ENCODE measurements around the gene OR52H1.

GRCh38 chr11:5536482-5536881 lies 11.9 kb downstream of the OR52H1 start:
- TF ChIP-seq EZH2 (IDR thresholded peaks at IDR 0.05; ENCODE audit: low read depth, unreplicated experiment) = no peak
- no peak for TF ChIP-seq CTCF (conservative IDR thresholded peaks at IDR 0.05; ENCODE audit: low read depth in 2 of 2)
- no peak for TF ChIP-seq REST (IDR thresholded peaks at IDR 0.05; ENCODE audit: unreplicated experiment)
- no peak for TF ChIP-seq STAT1 (IDR thresholded peaks at IDR 0.05; ENCODE audit: unreplicated experiment)
- TF ChIP-seq EZH2phosphoT487 (IDR thresholded peaks at IDR 0.05; ENCODE audit: unreplicated experiment) = no peak
- TF ChIP-seq POLR2AphosphoS5 (IDR thresholded peaks at IDR 0.05; ENCODE audit: low read depth) = no peak
- TF ChIP-seq ZNF114 (CRISPR knock-in tag; IDR thresholded peaks at IDR 0.05) = no peak
- TF ChIP-seq ZNF462 (CRISPR knock-in tag; IDR thresholded peaks at IDR 0.05) = no peak
- no peak for TF ChIP-seq CREB1 (CRISPR knock-in tag; IDR thresholded peaks at IDR 0.05; ENCODE audit: low read depth)
- no peak for TF ChIP-seq JUNB (IDR thresholded peaks at IDR 0.05; ENCODE audit: unreplicated experiment)
- no peak for TF ChIP-seq ETS1 (IDR thresholded peaks at IDR 0.05)
